ENCODE data around the gene CPZ. TPM values are rescaled to one million over a fixed set of nuclear protein-coding genes. Genes with fewer than 3 reads are reported as not detected.

The CPZ gene
- total RNA-seq, 1 experiment from 2014 or later = not detected

GRCh38 chr4:8646296-8647093 lies 53.9 kb downstream of the CPZ start:
- no peak overlapping the region for H3K4me3 Mint-ChIP-seq (ENCODE audit: low read depth, unreplicated experiment)

GRCh38 chr4:8647094-8647570 lies 54.6 kb downstream of the CPZ start:
- no peak for TF ChIP-seq CTCF (IDR thresholded peaks at IDR 0.05; ENCODE audit: unreplicated experiment)
- H3K4me1 Mint-ChIP-seq (ENCODE audit: low read depth, unreplicated experiment) = no peaks in the 10 kb centered on the region
- H3K9me3 Mint-ChIP-seq (ENCODE audit: low read depth, unreplicated experiment) = no peaks in the 10 kb centered on the region
- no peak overlapping the region for H3K4me3 Mint-ChIP-seq (ENCODE audit: low read depth, unreplicated experiment)
- peaks cover 65% of the 10 kb centered on the region for H3K27me3 Mint-ChIP-seq (ENCODE audit: unreplicated experiment)
- H3K36me3 Mint-ChIP-seq (ENCODE audit: insufficient read depth, unreplicated experiment) = no peaks in the 10 kb centered on the region
- no peak overlapping the region for H3K27ac Mint-ChIP-seq (ENCODE audit: unreplicated experiment)
- DNase-seq = no peak
- intact Hi-C loops (cut with micrococcal nuclease; ENCODE audit: unreplicated experiment) = no loop called here
- CTCF ChIA-PET = no interaction called here
- BruUV-seq (replicated peaks) = no TSS peak

More at GRCh38 chr4:8646296-8647093, 53.9 kb downstream of the CPZ start:
- Mint-ChIP-seq H3K27me3 (ENCODE audit: unreplicated experiment) (peaks cover 71% of the 10 kb centered on the region), H3K36me3 (ENCODE audit: insufficient read depth, unreplicated experiment) (no peaks in the 10 kb centered on the region), H3K4me1 (ENCODE audit: low read depth, unreplicated experiment) (no peaks in the 10 kb centered on the region), H3K27ac (ENCODE audit: unreplicated experiment) (no peak overlapping the region), H3K9me3 (ENCODE audit: low read depth, unreplicated experiment) (no peaks in the 10 kb centered on the region)
- DNase-seq = no peak
- CTCF ChIA-PET = no interaction called here
- TF ChIP-seq CTCF (IDR thresholded peaks at IDR 0.05; ENCODE audit: unreplicated experiment) = no peak
- no TSS peak for BruUV-seq (replicated peaks)
- intact Hi-C loops (cut with micrococcal nuclease; ENCODE audit: unreplicated experiment) = no loop called here

DNA sequence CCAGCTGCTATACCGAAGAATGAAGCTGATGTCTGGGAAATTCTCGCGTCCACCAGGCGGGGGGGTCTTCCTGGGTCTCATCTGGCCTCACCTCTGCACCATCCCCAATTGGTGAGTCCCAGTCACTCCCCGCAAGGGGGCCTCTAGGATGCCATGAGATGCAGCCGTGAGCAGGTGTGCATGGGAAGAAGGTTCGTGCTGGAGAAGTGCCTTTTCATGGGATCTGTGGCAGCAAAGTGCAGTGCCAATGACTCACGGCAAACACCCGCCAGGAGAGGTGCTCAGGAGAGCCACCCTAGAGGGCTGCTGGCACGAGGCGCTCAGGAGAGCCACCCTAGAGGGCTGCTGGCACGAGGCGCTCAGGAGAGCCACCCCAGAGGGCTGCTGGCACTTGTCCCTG lies 55.1 kb downstream of the CPZ start:
- CTCF ChIA-PET = no interaction called here
- H3K27me3 Mint-ChIP-seq (ENCODE audit: unreplicated experiment) = peaks cover 61% of the 10 kb centered on the region
- DNase-seq = no peak
- no peaks in the 10 kb centered on the region for H3K9me3 Mint-ChIP-seq (ENCODE audit: low read depth, unreplicated experiment)
- no peak overlapping the region for H3K4me3 Mint-ChIP-seq (ENCODE audit: low read depth, unreplicated experiment)
- H3K27ac Mint-ChIP-seq (ENCODE audit: unreplicated experiment) = no peak overlapping the region
- H3K36me3 Mint-ChIP-seq (ENCODE audit: insufficient read depth, unreplicated experiment) = no peaks in the 10 kb centered on the region
- intact Hi-C loops (cut with micrococcal nuclease; ENCODE audit: unreplicated experiment) = no loop called here
- no TSS peak for BruUV-seq (replicated peaks)
- no peak for TF ChIP-seq CTCF (IDR thresholded peaks at IDR 0.05; ENCODE audit: unreplicated experiment)
- H3K4me1 Mint-ChIP-seq (ENCODE audit: low read depth, unreplicated experiment) = no peaks in the 10 kb centered on the region

DNA sequence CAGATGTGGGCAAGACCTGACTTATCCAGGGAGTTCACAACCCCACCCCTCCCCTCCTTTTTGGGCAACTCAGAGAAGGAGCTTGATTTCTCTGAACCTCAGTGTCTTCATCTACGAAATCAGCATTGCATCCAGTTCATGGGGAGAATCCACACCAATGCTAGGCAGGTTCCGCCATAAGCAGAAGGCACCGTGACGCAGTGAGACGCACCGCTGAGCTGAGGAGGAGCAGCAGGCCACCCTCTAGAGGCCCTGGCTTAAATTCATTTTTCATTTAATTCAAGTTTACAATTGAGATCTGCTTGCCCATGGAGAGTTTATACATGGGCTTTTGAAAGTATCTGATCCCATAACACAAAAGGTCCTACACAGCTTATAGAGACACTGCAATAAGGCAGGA lies 55.7 kb downstream of the CPZ start:
- no peaks in the 10 kb centered on the region for H3K4me1 Mint-ChIP-seq (ENCODE audit: low read depth, unreplicated experiment)
- TF ChIP-seq CTCF (IDR thresholded peaks at IDR 0.05; ENCODE audit: unreplicated experiment) = no peak
- no TSS peak for BruUV-seq (replicated peaks)
- no peak for DNase-seq
- H3K27ac Mint-ChIP-seq (ENCODE audit: unreplicated experiment) = no peak overlapping the region
- intact Hi-C loops (cut with micrococcal nuclease; ENCODE audit: unreplicated experiment) = no loop called here
- H3K27me3 Mint-ChIP-seq (ENCODE audit: unreplicated experiment) = peaks cover 61% of the 10 kb centered on the region
- CTCF ChIA-PET = no interaction called here
- no peaks in the 10 kb centered on the region for H3K9me3 Mint-ChIP-seq (ENCODE audit: low read depth, unreplicated experiment)
- no peak overlapping the region for H3K4me3 Mint-ChIP-seq (ENCODE audit: low read depth, unreplicated experiment)
- no peaks in the 10 kb centered on the region for H3K36me3 Mint-ChIP-seq (ENCODE audit: insufficient read depth, unreplicated experiment)

Measured in Calu3 (cell line).